Left lobe of liver (tissue), 2 donors: ENCODE data around the gene FRMPD3. TPM values are rescaled to one million over a fixed set of nuclear protein-coding genes. Genes with fewer than 3 reads are reported as not detected.
"Not testable (repeated sequence)": the region's sequence is repeated elsewhere in the genome, so short reads cannot be mapped to it uniquely, and the experiment has no call there.

Experiments used
- ATAC-seq: fragments of 200-7000 bp; cut with Tn5 transposase; one replicate; pipeline ENCODE4 v1.9.1; 2020; ENCODE audit warnings: mild to moderate bottlenecking, moderate library complexity
- DNase-seq: peaks from one replicate; pipeline ENCODE4 v3.0.0-alpha.2; 2020; ENCODE audit warnings: low spot score
- total RNA-seq: library from RNA; stranded (reverse); gene quantifications from one replicate; pipeline ENCODE4 v1.2.1, GENCODE V29; 2021
- donor health status: DM: no; HTN: no; CAD: no; lungs with moderate emphysema.
- donor health status: DM: no; HTN: yes; CAD: no.

FRMPD3 gene
- not detected for total RNA-seq

GRCh38 chrX:107448998-107449835, at the start of gene FRMPD3:
FRMPD3 (plus strand) TSS chrX:107449652; CDS start chrX:107526589, 76,937 bp downstream.
- ATAC-seq (peak; percentile 44), DNase-seq (no peak)

GRCh38 chrX:107420571-107420970, 28.9 kb upstream of the FRMPD3 start:
- DNase-seq: no peak
- ATAC-seq: no peak

- ATAC-seq: peak; percentile 68
- no peak for DNase-seq
Measured at GRCh38 chrX:107421337-107421861, 28.1 kb upstream of the FRMPD3 start.

- DNase-seq (peak; percentile 48), ATAC-seq (no peak)
Measured at GRCh38 chrX:107429090-107429489, 20.4 kb upstream of the FRMPD3 start.

- ATAC-seq (no peak), DNase-seq (no peak)
Measured at GRCh38 chrX:107440187-107440586, 9.3 kb upstream of the FRMPD3 start.

DNA sequence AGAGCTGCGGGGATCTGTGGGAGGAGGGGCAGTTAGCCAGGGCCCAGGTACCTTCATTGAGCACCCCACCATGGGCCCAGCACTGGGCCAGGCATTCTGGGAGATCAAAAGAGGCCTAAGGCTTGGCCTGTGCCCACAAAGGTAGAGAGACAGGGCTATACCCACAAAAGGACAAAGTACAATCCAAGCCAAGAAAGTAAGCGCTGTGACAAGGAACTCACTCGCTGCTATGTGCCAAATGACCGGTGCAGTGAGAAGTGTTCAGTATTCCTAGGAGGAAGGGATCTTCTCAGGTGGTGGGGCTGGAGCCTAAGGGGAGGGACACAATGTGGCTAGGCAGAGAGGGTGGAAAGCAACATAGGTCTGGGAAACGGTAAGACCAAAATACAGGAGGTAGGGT, 8.8 kb upstream of the FRMPD3 start:
- no peak for ATAC-seq
- DNase-seq: no peak

- DNase-seq (no peak), ATAC-seq (no peak)
Measured at GRCh38 chrX:107442914-107443527, 6.4 kb upstream of the FRMPD3 start.

GRCh38 chrX:107445146-107445545, 4.3 kb upstream of the FRMPD3 start:
- DNase-seq (no peak), ATAC-seq (no peak)

GRCh38 chrX:107445631-107446030, 3.8 kb upstream of the FRMPD3 start:
- ATAC-seq (no peak), DNase-seq (no peak)

DNA sequence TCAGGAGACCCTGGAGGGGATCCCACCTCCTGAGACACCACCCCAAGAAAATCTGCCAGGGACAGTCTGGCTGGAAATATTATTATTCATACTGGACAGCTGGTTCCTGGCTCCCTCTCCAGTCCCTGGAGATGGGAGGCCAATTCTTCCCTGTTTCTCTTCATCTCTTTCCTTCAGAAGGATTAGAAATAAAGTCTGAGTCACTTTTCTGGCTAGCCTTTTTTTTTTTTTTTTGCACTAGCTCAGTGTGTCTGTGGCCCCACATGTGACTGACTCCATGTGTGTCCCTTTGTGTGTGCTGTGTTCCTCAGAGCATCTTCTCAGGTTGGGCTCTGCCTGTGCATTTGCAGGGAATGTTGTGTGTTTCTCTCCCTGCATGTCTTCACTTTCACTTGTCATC, 1.8 kb upstream of the FRMPD3 start:
- DNase-seq (no peak), ATAC-seq (no peak)

DNA sequence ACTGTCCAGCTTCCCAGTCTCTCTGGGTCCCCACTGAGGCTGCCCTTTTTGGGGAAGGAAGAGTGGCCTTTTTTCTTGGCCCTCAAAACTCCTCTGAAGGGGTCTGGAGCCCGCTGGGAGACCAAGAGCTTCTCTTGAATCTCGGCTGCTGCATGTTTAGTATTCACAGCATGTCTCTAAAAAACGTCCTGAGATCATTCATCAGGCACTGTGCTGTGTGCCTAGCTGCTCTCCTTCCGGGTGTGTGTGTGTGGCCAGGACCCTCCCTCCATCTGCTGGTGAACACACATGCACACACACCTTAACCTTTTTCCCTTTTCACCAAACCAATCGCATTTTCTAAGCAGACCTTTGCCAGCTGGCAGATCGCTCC, 841 bp upstream of the FRMPD3 start:
- DNase-seq (no peak), ATAC-seq (no peak)

GRCh38 chrX:107450823-107451509, 1.5 kb downstream of the FRMPD3 start:
- ATAC-seq (no peak), DNase-seq (no peak)

DNA sequence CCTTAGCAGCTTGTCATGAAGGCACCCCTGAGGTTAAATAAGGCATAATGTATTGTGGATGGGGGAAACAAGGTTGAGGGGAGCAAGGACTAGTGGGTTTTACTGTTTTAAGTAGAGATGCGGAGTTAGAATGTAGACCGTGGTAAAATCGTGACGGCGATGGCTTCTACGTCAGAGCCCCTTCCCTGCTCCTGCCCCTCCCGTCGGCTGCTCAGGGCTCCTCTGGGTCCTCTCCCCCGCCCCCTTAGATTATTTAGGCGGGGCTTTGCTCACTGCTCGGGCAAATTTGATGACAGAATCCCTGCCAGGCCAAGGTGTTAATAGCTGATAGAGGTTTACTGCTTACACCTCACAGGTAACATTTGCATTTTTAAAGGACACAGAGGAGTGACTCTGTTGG, 2.3 kb downstream of the FRMPD3 start:
- DNase-seq: no peak

GRCh38 chrX:107452581-107452980, 3.1 kb downstream of the FRMPD3 start:
- ATAC-seq (no peak), DNase-seq (no peak)

More for the DNA sequence above, 2.3 kb downstream of the FRMPD3 start:
- no peak for ATAC-seq

- DNase-seq (no peak), ATAC-seq (no peak)
Measured at GRCh38 chrX:107454302-107454701, 4.8 kb downstream of the FRMPD3 start.

- no peak for DNase-seq
Measured at GRCh38 chrX:107457289-107457688, 7.8 kb downstream of the FRMPD3 start.

GRCh38 chrX:107465932-107466620, 16.6 kb downstream of the FRMPD3 start:
- ATAC-seq (no peak), DNase-seq (no peak)

More at GRCh38 chrX:107457289-107457688, 7.8 kb downstream of the FRMPD3 start:
- ATAC-seq: no peak

DNA sequence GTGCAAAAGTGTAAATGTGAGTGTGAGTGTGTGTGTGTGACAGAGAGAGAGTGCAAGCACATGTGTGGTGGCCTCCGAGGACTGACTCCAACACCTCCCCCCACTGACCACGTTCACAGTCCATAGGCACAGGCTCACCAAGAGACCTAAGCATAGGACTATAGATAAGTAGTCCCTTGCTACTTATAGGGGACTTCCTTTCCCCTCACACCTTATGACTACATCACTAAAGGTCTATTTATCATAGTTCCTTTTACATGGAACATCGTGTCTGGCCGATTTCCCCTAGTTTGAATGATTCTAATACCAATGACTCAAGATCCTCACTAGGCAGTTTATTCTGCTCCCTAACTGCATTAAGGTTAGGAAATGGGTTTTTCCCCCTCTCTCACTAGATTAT, 17.8 kb downstream of the FRMPD3 start:
- DNase-seq (no peak), ATAC-seq (no peak)

GRCh38 chrX:107470198-107470597, 20.7 kb downstream of the FRMPD3 start:
- DNase-seq (no peak), ATAC-seq (no peak)

DNA sequence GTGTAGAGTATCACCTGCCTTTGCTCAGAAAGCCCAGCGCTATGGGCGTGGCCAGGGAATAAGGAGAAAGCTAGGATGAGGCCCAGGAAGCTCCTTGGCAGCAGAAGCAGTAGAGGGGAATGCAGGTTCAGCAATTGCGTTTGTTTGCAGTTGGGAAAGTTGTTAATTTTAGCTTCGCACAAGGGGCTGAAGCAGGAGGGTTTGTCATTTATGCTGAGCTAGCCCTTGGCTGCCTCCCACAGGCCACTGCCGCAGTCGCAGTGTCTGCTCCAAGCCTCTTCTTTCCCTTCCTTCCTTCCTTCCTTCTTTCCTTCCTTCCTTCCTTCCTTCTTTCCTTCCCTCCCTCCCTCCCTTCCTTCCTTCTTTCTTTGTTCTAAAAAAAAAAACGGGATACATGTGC, 21.5 kb downstream of the FRMPD3 start:
- ATAC-seq: no peak
- DNase-seq: no peak

GRCh38 chrX:107471420-107471819, 22.0 kb downstream of the FRMPD3 start:
- DNase-seq, ATAC-seq: not testable (repeated sequence)
